CD14-positive monocyte (primary cell): Measurements from ENCODE around the gene MKNK1. TPM values are rescaled to one million over a fixed set of nuclear protein-coding genes. Genes with fewer than 3 reads are reported as not detected.

Source experiments
- DNase-seq, 3 donors: peaks; one replicate each; pipeline ENCODE4 v3.0.0-alpha.2; 2011 to 2022
- H2AFZ ChIP-seq: 2 replicates; pipeline ENCODE4 v1.6.0; 2012; ENCODE audit warnings: mild to moderate bottlenecking, low read depth, low read length, inconsistent platforms; ENCODE audit not compliant: insufficient read depth, poor library complexity, severe bottlenecking
- H3K27ac ChIP-seq, 2 donors: 1 replicate in 1 of 2; 2 replicates in 1 of 2; pipeline ENCODE4 v1.5.1; 2012 to 2013; ENCODE audit warnings: low read length in 2 of 2, control low read depth in 1 of 2, inconsistent platforms in 1 of 2, low read depth in 1 of 2, mild to moderate bottlenecking in 1 of 2
- H3K27me3 ChIP-seq, 2 donors: one replicate each; pipeline versions ENCODE4 v1.6.0 to v1.6.1; 2011 to 2013; ENCODE audit warnings: low read length in 2 of 2; ENCODE audit not compliant: control insufficient read depth in 2 of 2, insufficient read depth in 2 of 2
- H3K36me3 ChIP-seq, 2 donors: replicated peaks in 1 of 2; 1 replicate in 1 of 2; 2 replicates in 1 of 2; pipeline versions ENCODE4 v1.5.1 to v1.6.1; 2012 to 2013; ENCODE audit warnings: low read length in 2 of 2, control low read depth in 1 of 2, inconsistent platforms in 1 of 2, mild to moderate bottlenecking in 1 of 2; ENCODE audit not compliant: insufficient read depth in 2 of 2, control insufficient read depth in 1 of 2
- H3K4me1 ChIP-seq, 2 donors: 1 replicate in 1 of 2; 2 replicates in 1 of 2; pipeline versions ENCODE4 v1.5.1 to v1.6.1; 2012 to 2013; ENCODE audit warnings: low read length in 2 of 2, control low read depth in 1 of 2, inconsistent platforms in 1 of 2, mild to moderate bottlenecking in 1 of 2, moderate library complexity in 1 of 2; ENCODE audit not compliant: insufficient read depth in 2 of 2, control insufficient read depth in 1 of 2
- H3K4me2 ChIP-seq: replicated peaks from 2 replicates; pipeline ENCODE3; 2012; ENCODE audit warnings: low read length, moderate library complexity, mild to moderate bottlenecking; ENCODE audit not compliant: poor library complexity, severe bottlenecking; ENCODE audit errors: extremely low read depth
- H3K4me3 ChIP-seq, 3 experiments: fragments of 200-600 bp in 1 of 3; sonication (generic) in 1 of 3; replicated peaks in 1 of 3; 1 replicate in 2 of 3; 2 replicates in 1 of 3; pipeline ENCODE4 v1.5.1; 2011 to 2013; ENCODE audit warnings: low read length in 3 of 3, mild to moderate bottlenecking in 3 of 3, control low read depth in 2 of 3, low read depth in 2 of 3, inconsistent platforms in 1 of 3, moderate library complexity in 1 of 3
- H3K79me2 ChIP-seq: 2 replicates; pipeline ENCODE4 v1.6.0; 2012; ENCODE audit warnings: mild to moderate bottlenecking, control low read depth, inconsistent platforms, low read length, moderate library complexity; ENCODE audit not compliant: insufficient read depth
- H3K9ac ChIP-seq: 2 replicates; pipeline ENCODE4 v1.6.0; 2017; ENCODE audit warnings: low read length, mild to moderate bottlenecking; ENCODE audit not compliant: insufficient read depth, poor library complexity, severe bottlenecking
- H3K9me3 ChIP-seq, 2 donors: replicated peaks in 1 of 2; 1 replicate in 1 of 2; 2 replicates in 1 of 2; pipeline versions ENCODE4 v1.5.1 to v1.6.1; 2012 to 2013; ENCODE audit warnings: low read length in 2 of 2, control low read depth in 1 of 2; ENCODE audit not compliant: control insufficient read depth in 1 of 2, insufficient read depth in 1 of 2
- H4K20me1 ChIP-seq: 2 replicates; pipeline ENCODE4 v1.6.0; 2012; ENCODE audit warnings: mild to moderate bottlenecking, low read length, control low read depth, moderate library complexity; ENCODE audit not compliant: insufficient read depth
- H3K27ac Mint-ChIP-seq, 7 donors: one replicate each; pipeline ENCODE4 v1.8.0; 2020; ENCODE audit warnings: mild to moderate bottlenecking in 7 of 7, mixed read lengths in 7 of 7, moderate library complexity in 6 of 7, inconsistent platforms in 2 of 7
- H3K27me3 Mint-ChIP-seq, 3 donors: one replicate each; pipeline ENCODE4 v1.8.0; 2021 to 2022; ENCODE audit warnings: low read depth in 3 of 3, mild to moderate bottlenecking in 3 of 3, mixed read lengths in 3 of 3, moderate library complexity in 3 of 3, inconsistent platforms in 1 of 3
- H3K36me3 Mint-ChIP-seq, 2 donors: one replicate each; pipeline ENCODE4 v1.8.0; 2020; ENCODE audit warnings: mixed read lengths in 2 of 2, inconsistent platforms in 1 of 2, mild to moderate bottlenecking in 1 of 2
- H3K4me1 Mint-ChIP-seq: one replicate; pipeline ENCODE4 v1.8.0; 2020; ENCODE audit warnings: mild to moderate bottlenecking, mixed read lengths
- H3K4me3 Mint-ChIP-seq, 2 donors: one replicate each; pipeline ENCODE4 v1.8.0; 2020; ENCODE audit warnings: mild to moderate bottlenecking in 2 of 2, mixed read lengths in 2 of 2, moderate library complexity in 1 of 2
- H3K9me3 Mint-ChIP-seq, 7 donors: one replicate each; pipeline ENCODE4 v1.8.0; 2020 to 2022; ENCODE audit warnings: mixed read lengths in 7 of 7, mild to moderate bottlenecking in 6 of 7, moderate library complexity in 6 of 7, inconsistent platforms in 2 of 7
- intact Hi-C, 2 donors: fragments of 100-400 bp; cut with micrococcal nuclease; formaldehyde crosslinking; loops; one replicate each; pipeline versions ENCODE4 v1.15.0 to v1.15.1; 2023
- polyA plus RNA-seq, 3 donors: library from polyadenylated mRNA; depleted of rRNA in 1 of 3; unstranded in 2 of 3; stranded (reverse) in 1 of 3; fragments of 300-500 nt in 2 of 3; fragments of >200 nt in 1 of 3; fragmentation: Illumina TruSeq in 2 of 3; gene quantifications; 1 replicate in 2 of 3; 2 replicates in 1 of 3; pipeline ENCODE4 v1.2.3, GENCODE V29; 2012 to 2021
- TF ChIP-seq, protein P1 (sequence below): fragments of 200-600 bp; IDR thresholded peaks from one replicate; pipeline ENCODE4 v1.8.0; 2022; ENCODE audit warnings: antibody characterized with exemption, mild to moderate bottlenecking

MKNK1 gene
- polyA plus RNA-seq, 3 donors: 38.2 to 144 (median 38.6) TPM

DNA sequence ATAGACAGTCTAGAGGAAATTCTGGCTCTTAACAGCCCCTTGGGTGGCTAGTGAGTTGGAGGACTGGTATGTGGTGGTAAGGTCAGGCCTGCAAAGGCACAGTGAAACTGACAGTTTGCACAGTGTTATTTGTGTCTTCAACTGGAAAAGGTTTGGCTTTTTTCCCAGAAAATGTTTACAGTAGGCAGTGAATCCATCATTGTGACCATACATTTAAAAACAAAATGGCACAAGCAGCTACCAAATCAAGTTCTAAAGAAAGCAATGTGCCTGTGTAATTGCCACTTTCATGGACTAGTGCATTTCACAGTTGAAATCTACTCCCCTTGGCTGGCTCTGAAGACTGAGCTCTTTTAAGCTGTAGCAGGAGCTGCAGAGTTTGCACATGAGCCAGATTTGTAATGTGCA, 39.3 kb upstream of the MKNK1 start:
- Histone ChIP-seq H3K4me1 (no peaks in the 10 kb centered on the region), H3K4me2 (no peak overlapping the region), H3K4me3 (no peak overlapping the region), H4K20me1 (no peaks in the 10 kb centered on the region), H3K79me2 (no peaks in the 10 kb centered on the region), H3K9ac (no peak overlapping the region), H3K36me3 (peaks cover 11 to 41% of the 10 kb centered on the region in 2 donors), H3K9me3 (peaks cover 0 to 5% of the 10 kb centered on the region in 2 donors), H3K27ac (no peak overlapping the region), H2AFZ (no peak overlapping the region), H3K27me3 (no peaks in the 10 kb centered on the region)
- H3K36me3 Mint-ChIP-seq: peaks cover 29 to 52% of the 10 kb centered on the region in 2 donors
- TF ChIP-seq, protein P1, sequence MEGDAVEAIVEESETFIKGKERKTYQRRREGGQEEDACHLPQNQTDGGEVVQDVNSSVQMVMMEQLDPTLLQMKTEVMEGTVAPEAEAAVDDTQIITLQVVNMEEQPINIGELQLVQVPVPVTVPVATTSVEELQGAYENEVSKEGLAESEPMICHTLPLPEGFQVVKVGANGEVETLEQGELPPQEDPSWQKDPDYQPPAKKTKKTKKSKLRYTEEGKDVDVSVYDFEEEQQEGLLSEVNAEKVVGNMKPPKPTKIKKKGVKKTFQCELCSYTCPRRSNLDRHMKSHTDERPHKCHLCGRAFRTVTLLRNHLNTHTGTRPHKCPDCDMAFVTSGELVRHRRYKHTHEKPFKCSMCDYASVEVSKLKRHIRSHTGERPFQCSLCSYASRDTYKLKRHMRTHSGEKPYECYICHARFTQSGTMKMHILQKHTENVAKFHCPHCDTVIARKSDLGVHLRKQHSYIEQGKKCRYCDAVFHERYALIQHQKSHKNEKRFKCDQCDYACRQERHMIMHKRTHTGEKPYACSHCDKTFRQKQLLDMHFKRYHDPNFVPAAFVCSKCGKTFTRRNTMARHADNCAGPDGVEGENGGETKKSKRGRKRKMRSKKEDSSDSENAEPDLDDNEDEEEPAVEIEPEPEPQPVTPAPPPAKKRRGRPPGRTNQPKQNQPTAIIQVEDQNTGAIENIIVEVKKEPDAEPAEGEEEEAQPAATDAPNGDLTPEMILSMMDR: no peak
- intact Hi-C loops: no loop called here
- no peak for DNase-seq
- no peaks in the 10 kb centered on the region for H3K9me3 Mint-ChIP-seq
- no peaks in the 10 kb centered on the region for H3K27me3 Mint-ChIP-seq
- H3K4me3 Mint-ChIP-seq: no peak overlapping the region
- no peak overlapping the region for H3K27ac Mint-ChIP-seq
- H3K4me1 Mint-ChIP-seq: peaks cover 2% of the 10 kb centered on the region

DNA sequence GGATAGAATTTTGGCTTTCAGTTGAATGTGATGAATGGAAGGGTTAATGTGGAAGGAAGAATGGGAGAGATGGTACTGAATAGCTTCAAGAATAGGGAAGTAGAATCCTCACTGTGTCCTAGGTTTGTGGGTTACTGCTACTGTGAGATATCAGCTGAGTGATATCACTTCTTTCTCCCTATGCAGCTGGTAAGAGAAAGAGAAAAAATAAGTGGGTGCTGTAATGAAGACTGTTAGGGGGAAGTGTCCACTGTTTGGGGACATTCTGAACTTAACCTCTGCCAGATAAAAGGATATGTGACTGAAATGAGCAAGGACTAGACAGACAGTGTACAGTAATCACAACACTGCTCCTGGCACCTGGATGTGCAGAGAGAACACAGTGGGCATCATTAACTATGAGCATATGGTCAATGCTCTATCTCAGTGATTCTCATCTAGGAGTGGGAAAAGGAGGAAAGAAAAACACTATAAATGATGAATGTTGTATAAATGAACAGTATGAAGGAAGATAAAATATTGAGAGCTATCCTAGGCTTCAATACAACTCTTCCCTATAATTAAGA, 38.1 kb upstream of the MKNK1 start:
- no peak for DNase-seq
- H3K36me3 Mint-ChIP-seq: peaks cover 25 to 51% of the 10 kb centered on the region in 2 donors

More for the DNA sequence above, 38.1 kb upstream of the MKNK1 start:
- H3K9me3 ChIP-seq: no peaks in the 10 kb centered on the region
- H3K27ac ChIP-seq: no peak overlapping the region
- no peaks in the 10 kb centered on the region for H3K9me3 Mint-ChIP-seq
- H2AFZ ChIP-seq: no peak overlapping the region
- H3K4me1 ChIP-seq: no peaks in the 10 kb centered on the region
- H3K4me3 ChIP-seq: no peak overlapping the region
- H3K27me3 ChIP-seq: no peaks in the 10 kb centered on the region
- intact Hi-C loops: no loop called here
- H3K4me2 ChIP-seq: no peak overlapping the region
- H3K36me3 ChIP-seq: peaks cover 7 to 41% of the 10 kb centered on the region in 2 donors
- H3K4me1 Mint-ChIP-seq: peaks cover 2% of the 10 kb centered on the region
- H3K79me2 ChIP-seq: no peaks in the 10 kb centered on the region
- no peak overlapping the region for H3K27ac Mint-ChIP-seq
- H3K4me3 Mint-ChIP-seq: no peak overlapping the region
- H3K9ac ChIP-seq: no peak overlapping the region
- no peaks in the 10 kb centered on the region for H3K27me3 Mint-ChIP-seq
- TF ChIP-seq, protein P1: no peak
- no peaks in the 10 kb centered on the region for H4K20me1 ChIP-seq
